Measurements from ENCODE around the gene ITIH1. TPM values are rescaled to one million over a fixed set of nuclear protein-coding genes. Genes with fewer than 3 reads are reported as not detected.

The ITIH1 gene
- total RNA-seq, 1 experiment from 2014 or later, result not detected

DNA sequence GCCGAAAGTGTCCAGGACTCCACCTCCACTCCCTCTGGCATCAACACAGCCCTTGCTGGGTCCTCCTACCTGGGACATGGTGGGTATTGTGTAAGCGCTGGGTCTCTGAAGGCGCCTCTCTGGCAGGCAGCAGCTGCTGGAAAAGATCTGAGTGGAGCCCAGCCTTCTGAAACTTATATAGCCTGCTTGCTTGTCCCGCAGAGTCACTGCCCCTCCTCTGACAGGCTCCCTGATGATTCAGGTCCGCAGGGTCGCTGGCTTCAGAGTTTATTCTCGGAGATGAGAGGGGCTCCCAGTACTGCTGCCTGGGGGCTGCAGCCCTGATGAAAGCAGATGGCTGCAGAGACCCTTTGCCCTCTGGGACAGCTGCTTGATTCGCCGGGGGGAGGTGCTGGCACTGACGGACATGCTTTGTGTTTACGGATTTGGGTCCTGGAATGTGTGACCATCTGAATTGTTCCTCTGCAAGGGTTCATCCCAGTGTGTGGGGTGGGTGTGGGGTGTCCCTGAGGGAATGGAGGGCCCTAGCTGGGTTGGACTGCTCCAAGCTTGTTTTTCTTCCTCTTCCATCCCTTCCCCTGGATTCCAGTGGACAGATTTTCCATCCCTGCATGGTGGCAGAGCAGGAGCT is 57.6 kb downstream of the ITIH1 start, which contains the start of gene MUSTN1:
TSS of gene MUSTN1 (minus strand) at position 149 of the 631 bp plus-strand sequence. CDS start at position 78, 71 bp downstream.
- Histone ChIP-seq H3F3A (ENCODE audit: insufficient read depth, low read depth) (peaks cover 3% of the 10 kb centered on the region; the same call in 1 of the 2 replicates), H3K9me2 (ENCODE audit: insufficient read depth) (no peaks in the 10 kb centered on the region), H2AFZ (no peak within 1 kb of the TSS), H4K20me1 (ENCODE audit: insufficient read depth) (peaks cover 4% of the 10 kb centered on the region; the same call in 1 of the 2 replicates), H3K27ac (no peak within 1 kb of the TSS), H3K27me3 (ENCODE audit: insufficient read depth, low read depth) (no peaks in the 10 kb centered on the region), H3K9me3 (ENCODE audit: insufficient read depth, low read depth) (no peaks in the 10 kb centered on the region), H3K4me2 (no peak within 1 kb of the TSS), H3K36me3 (ENCODE audit: low read depth) (no peaks in the 10 kb centered on the region), H3K4me1 (replicated peaks; ENCODE audit: insufficient read depth) (peaks cover 11% of the 10 kb centered on the region), H3K4me3 (no peak within 1 kb of the TSS), H3K79me2 (ENCODE audit: low read depth) (no peaks in the 10 kb centered on the region)
- intact Hi-C loops (cut with micrococcal nuclease; ENCODE audit: unreplicated experiment), result no loop called here
- CTCF ChIA-PET, result no interaction called here
- DNase-seq, result no peak
- POLR2A ChIA-PET (ENCODE audit: unreplicated experiment), result interaction anchor here (0.6 kb wide), 1 partner anchor 74 kb away, joined by 3 read pairs; no protein-coding TSS in a partner anchor
- BruUV-seq (replicated peaks), result no TSS peak
- TF ChIP-seq, protein P1, sequence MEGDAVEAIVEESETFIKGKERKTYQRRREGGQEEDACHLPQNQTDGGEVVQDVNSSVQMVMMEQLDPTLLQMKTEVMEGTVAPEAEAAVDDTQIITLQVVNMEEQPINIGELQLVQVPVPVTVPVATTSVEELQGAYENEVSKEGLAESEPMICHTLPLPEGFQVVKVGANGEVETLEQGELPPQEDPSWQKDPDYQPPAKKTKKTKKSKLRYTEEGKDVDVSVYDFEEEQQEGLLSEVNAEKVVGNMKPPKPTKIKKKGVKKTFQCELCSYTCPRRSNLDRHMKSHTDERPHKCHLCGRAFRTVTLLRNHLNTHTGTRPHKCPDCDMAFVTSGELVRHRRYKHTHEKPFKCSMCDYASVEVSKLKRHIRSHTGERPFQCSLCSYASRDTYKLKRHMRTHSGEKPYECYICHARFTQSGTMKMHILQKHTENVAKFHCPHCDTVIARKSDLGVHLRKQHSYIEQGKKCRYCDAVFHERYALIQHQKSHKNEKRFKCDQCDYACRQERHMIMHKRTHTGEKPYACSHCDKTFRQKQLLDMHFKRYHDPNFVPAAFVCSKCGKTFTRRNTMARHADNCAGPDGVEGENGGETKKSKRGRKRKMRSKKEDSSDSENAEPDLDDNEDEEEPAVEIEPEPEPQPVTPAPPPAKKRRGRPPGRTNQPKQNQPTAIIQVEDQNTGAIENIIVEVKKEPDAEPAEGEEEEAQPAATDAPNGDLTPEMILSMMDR (conservative IDR thresholded peaks at IDR 0.05), result no peak
- no peak for TF ChIP-seq EZH2 (IDR thresholded peaks at IDR 0.05; ENCODE audit: low read depth)

DNA sequence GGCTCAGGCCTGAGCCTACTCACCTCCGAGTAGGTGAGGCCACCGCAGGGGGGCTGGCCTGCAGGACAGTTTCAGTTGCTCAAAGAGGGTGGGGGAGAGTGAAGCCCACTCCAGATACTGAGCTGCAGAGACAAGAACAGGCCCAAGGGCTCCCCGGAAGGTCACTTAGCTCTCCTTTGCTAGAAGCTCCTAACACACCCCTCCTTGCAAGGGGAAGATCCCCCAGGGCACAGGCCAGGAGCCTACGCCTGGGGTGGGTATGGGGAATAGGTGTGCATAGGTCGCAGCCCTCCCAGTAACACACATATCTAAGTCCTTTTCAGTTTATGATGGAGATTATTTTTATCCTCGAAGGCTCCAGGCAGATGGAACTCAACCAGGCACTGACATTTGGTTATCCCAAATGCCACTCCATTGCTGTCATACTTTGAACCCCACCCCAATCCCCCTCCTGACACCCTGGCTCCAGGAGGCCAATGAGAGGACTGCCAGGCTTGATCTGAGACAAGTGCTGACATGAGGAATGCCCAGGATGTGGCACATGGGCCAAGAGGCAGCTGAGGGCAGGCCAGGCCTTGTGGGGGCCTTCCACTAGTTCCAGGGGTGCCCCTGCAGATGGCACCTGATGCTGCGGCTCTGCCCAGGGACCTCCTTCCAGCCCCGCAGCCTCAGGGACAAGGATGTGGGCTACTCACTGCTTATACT is 58.5 kb downstream of the ITIH1 start:
- Histone ChIP-seq H3K36me3 (ENCODE audit: low read depth) (no peaks in the 10 kb centered on the region), H2AFZ (no peak overlapping the region), H3K27ac (no peak overlapping the region), H3K9me3 (ENCODE audit: insufficient read depth, low read depth) (no peaks in the 10 kb centered on the region), H3K79me2 (ENCODE audit: low read depth) (no peaks in the 10 kb centered on the region), H3K4me1 (replicated peaks; ENCODE audit: insufficient read depth) (peaks cover 11% of the 10 kb centered on the region), H3K9me2 (ENCODE audit: insufficient read depth) (no peaks in the 10 kb centered on the region), H4K20me1 (ENCODE audit: insufficient read depth) (peaks cover 4% of the 10 kb centered on the region; the same call in 1 of the 2 replicates), H3K4me2 (no peak overlapping the region), H3F3A (ENCODE audit: insufficient read depth, low read depth) (peaks cover 3% of the 10 kb centered on the region; the same call in 1 of the 2 replicates), H3K27me3 (ENCODE audit: insufficient read depth, low read depth) (no peaks in the 10 kb centered on the region), H3K4me3 (no peak overlapping the region)
- CTCF ChIA-PET, result no interaction called here
- TF ChIP-seq, protein P1 (conservative IDR thresholded peaks at IDR 0.05), result no peak
- no peak for TF ChIP-seq EZH2 (IDR thresholded peaks at IDR 0.05; ENCODE audit: low read depth)
- POLR2A ChIA-PET (ENCODE audit: unreplicated experiment), result no interaction called here
- DNase-seq, result no peak
- no TSS peak for BruUV-seq (replicated peaks)
- intact Hi-C loops (cut with micrococcal nuclease; ENCODE audit: unreplicated experiment), result no loop called here

DNA sequence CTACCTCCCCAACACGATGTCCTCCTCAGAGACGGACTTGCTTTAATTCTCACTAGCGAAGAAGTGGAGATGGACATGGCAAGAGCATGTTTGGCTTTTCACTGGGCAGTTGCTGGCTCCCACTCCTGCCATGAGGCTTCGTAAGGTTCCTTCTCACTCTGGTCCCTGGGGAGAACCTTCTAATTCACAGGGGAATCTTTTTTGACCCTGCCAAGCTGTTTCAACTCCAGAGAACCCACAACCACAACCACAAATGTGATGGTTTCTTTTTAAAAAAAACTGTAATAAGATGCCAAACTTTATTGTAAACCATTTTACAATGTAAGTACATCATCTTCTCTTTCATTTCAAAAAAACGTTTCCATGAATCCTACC is 59.1 kb downstream of the ITIH1 start:
- Histone ChIP-seq H3K9me2 (ENCODE audit: insufficient read depth) (no peaks in the 10 kb centered on the region), H3K4me2 (no peak overlapping the region), H4K20me1 (ENCODE audit: insufficient read depth) (peaks cover 4% of the 10 kb centered on the region; the same call in 1 of the 2 replicates), H3K27me3 (ENCODE audit: insufficient read depth, low read depth) (no peaks in the 10 kb centered on the region), H3K36me3 (ENCODE audit: low read depth) (no peaks in the 10 kb centered on the region), H3F3A (ENCODE audit: insufficient read depth, low read depth) (0 out of 2 replicates have a peak, but pooled peaks cover 3% of the 10 kb centered on the region), H3K27ac (no peak overlapping the region), H3K4me3 (no peak overlapping the region), H2AFZ (no peak overlapping the region), H3K79me2 (ENCODE audit: low read depth) (no peaks in the 10 kb centered on the region), H3K9me3 (ENCODE audit: insufficient read depth, low read depth) (no peaks in the 10 kb centered on the region), H3K4me1 (replicated peaks; ENCODE audit: insufficient read depth) (peaks cover 7% of the 10 kb centered on the region; the same call in 1 of the 2 replicates)
- no peak for DNase-seq
- TF ChIP-seq, protein P1 (conservative IDR thresholded peaks at IDR 0.05), result no peak
- BruUV-seq (replicated peaks), result no TSS peak
- intact Hi-C loops (cut with micrococcal nuclease; ENCODE audit: unreplicated experiment), result no loop called here
- ChIA-PET POLR2A (ENCODE audit: unreplicated experiment) (no interaction called here), CTCF (no interaction called here)
